Measurements from ENCODE around the gene CD3G. TPM values are rescaled to one million over a fixed set of nuclear protein-coding genes. Genes with fewer than 3 reads are reported as not detected.

CD3G gene
- total and polyA plus RNA-seq, 2 donors (not counting 1 experiment from before 2014, with no cell fraction given) = 0.34 to 0.76 TPM

DNA sequence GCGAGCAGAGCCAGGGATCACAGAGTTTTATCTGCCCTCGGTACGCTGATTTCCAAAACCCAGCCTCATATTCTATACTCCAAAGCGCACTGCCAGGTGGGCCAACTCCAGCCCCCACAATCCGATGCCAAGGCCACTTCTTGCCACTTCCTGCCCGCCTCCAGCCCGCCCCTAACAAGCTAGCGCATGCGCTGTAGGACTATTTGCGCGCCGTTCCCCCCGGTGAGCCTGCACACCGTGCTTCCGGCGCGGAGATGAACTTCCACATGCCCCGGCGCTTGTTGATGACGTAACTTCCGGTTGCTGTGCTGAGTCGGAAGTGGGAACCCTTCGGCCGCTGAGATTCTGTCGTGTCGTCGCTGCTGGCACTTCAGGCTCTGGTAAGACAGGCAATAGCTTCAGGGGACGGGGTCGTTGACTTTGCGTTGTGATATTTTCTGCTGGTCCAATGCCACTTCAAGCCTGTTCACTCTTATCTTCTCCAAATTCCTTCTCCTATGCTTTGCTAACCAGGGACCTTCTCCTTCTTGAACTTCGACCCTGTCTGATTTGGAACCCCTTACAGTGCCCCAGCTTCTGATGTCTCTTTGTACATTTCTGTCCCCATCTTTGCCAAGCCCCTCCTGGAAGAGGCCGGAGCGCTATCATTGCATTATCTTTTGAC, 15.3 kb downstream of the CD3G start, which contains the start of gene UBE4A:
Gene UBE4A (plus strand): TSS at position 306 of the 664 bp plus-strand sequence. CDS start 5,481 bp downstream, outside the sequence.
- H3K36me3 ChIP-seq (replicated peaks in 1 of 2; ENCODE audit: control extremely low read depth in 1 of 2, control insufficient read depth in 1 of 2, extremely low read depth in 1 of 2, insufficient read depth in 2 of 2, low read length in 1 of 2) = peaks cover 0 to 15% of the 10 kb centered on the region in 2 experiments
- Mint-ChIP-seq H3K27me3 (no peaks in the 10 kb centered on the region), H3K4me1 (peaks cover 39% of the 10 kb centered on the region)

More for the DNA sequence above, 15.3 kb downstream of the CD3G start, which contains the start of gene UBE4A:
- peak within 1 kb of the TSS; percentile 96 for H3K27ac Mint-ChIP-seq
- POLR2A ChIA-PET = interaction anchor here (1.2 kb wide), 1 partner anchor 161 kb away, joined by 3 read pairs; no protein-coding TSS in a partner anchor
- Histone ChIP-seq H3K4me3 (ENCODE audit: control extremely low read depth in 1 of 5, extremely low read depth in 1 of 5, insufficient read depth in 1 of 5, low read depth in 2 of 5, low read length in 4 of 5) (peak within 1 kb of the TSS; percentile 82 to 98 (median 92)), H3K9me3 (ENCODE audit: control extremely low read depth in 1 of 3, control insufficient read depth in 2 of 3, insufficient read depth in 1 of 3, low read length in 2 of 3) (peaks cover 0 to 4% (median 1%) of the 10 kb centered on the region in 3 donors), H3K27ac (ENCODE audit: low read length in 2 of 2) (peak within 1 kb of the TSS; percentile 73 to 93), H3K27me3 (replicated peaks in 1 of 4; ENCODE audit: control extremely low read depth in 1 of 4, control insufficient read depth in 3 of 4, insufficient read depth in 4 of 4, low read length in 3 of 4) (no peaks in the 10 kb centered on the region), H3K4me1 (ENCODE audit: control insufficient read depth in 2 of 2, insufficient read depth in 2 of 2, low read length in 2 of 2) (peaks cover 18 to 23% of the 10 kb centered on the region in 2 donors), H3K4me2 (replicated peaks; ENCODE audit: low read depth, low read length, poor library complexity, severe bottlenecking) (peak within 1 kb of the TSS; percentile 89), H2AFZ (ENCODE audit: insufficient read depth, low read depth, low read length, poor library complexity, severe bottlenecking) (peak within 1 kb of the TSS; percentile 87), H3K79me2 (ENCODE audit: control insufficient read depth, insufficient read depth, low read length) (peaks cover 49% of the 10 kb centered on the region), H3K9ac (ENCODE audit: low read length) (peak within 1 kb of the TSS; percentile 94), H4K20me1 (ENCODE audit: control insufficient read depth, insufficient read depth, low read length, poor library complexity, severe bottlenecking) (peaks cover 12% of the 10 kb centered on the region)
- WGBS (ENCODE audit: insufficient coverage) = 6% methylated on average over 32 of the region's 33 CpGs
- intact Hi-C loops (cut with micrococcal nuclease) = loop anchor here (1.0 to 2.0 kb wide), 4 partner anchors 42 to 213 kb away; partner anchors contain the start of genes ARCN1, ATP5MG, KMT2A and MPZL3
- no peak for TF ChIP-seq EZH2 (IDR thresholded peaks at IDR 0.05; ENCODE audit: borderline replicate concordance, insufficient read depth, low read depth, low read length, poor library complexity, severe bottlenecking)
- TF ChIP-seq, protein P1, sequence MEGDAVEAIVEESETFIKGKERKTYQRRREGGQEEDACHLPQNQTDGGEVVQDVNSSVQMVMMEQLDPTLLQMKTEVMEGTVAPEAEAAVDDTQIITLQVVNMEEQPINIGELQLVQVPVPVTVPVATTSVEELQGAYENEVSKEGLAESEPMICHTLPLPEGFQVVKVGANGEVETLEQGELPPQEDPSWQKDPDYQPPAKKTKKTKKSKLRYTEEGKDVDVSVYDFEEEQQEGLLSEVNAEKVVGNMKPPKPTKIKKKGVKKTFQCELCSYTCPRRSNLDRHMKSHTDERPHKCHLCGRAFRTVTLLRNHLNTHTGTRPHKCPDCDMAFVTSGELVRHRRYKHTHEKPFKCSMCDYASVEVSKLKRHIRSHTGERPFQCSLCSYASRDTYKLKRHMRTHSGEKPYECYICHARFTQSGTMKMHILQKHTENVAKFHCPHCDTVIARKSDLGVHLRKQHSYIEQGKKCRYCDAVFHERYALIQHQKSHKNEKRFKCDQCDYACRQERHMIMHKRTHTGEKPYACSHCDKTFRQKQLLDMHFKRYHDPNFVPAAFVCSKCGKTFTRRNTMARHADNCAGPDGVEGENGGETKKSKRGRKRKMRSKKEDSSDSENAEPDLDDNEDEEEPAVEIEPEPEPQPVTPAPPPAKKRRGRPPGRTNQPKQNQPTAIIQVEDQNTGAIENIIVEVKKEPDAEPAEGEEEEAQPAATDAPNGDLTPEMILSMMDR (IDR thresholded peaks at IDR 0.05) = no peak
- H3K9me3 Mint-ChIP-seq (ENCODE audit: insufficient read depth) = no peaks in the 10 kb centered on the region
- ATAC-seq (ENCODE audit: low read depth) = peak; percentile 91
- peak; percentile 97 for DNase-seq
- CTCF ChIA-PET = interaction anchor here (0.6 to 4.6 kb wide), 6 partner anchors 61 to 552 kb away, joined by 3 to 30 read pairs (median 4); no protein-coding TSS in a partner anchor
- peak within 1 kb of the TSS; percentile 98 for H3K4me3 Mint-ChIP-seq

Data from B cell (primary cell).